Measurements from ENCODE around the gene DCAF8. TPM values are rescaled to one million over a fixed set of nuclear protein-coding genes. Genes with fewer than 3 reads are reported as not detected.

DCAF8 gene
- total RNA-seq, 1 donor from 2014 or later = 287 TPM

DNA sequence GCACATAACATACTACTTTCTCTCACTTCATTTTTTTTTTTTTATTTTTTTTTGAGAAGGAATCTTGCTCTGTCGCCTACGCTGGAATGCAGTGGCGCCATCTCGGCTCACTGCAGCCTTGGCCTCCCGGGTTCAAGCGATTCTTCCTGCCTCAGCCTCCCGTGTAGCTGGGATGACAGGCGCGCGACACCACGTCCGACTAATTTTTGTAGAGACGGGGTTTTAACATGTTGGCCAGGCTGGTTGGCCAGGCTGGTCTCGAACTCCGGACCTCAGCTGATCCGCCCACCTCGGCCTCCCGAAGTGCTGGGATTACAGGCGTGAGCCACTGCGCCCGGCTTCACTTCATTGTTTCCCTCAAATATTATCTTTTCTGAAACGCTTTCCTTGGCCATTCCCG lies 23.2 kb upstream of the DCAF8 start:
- H3K36me3 Mint-ChIP-seq = peaks cover 25% of the 10 kb centered on the region

DNA sequence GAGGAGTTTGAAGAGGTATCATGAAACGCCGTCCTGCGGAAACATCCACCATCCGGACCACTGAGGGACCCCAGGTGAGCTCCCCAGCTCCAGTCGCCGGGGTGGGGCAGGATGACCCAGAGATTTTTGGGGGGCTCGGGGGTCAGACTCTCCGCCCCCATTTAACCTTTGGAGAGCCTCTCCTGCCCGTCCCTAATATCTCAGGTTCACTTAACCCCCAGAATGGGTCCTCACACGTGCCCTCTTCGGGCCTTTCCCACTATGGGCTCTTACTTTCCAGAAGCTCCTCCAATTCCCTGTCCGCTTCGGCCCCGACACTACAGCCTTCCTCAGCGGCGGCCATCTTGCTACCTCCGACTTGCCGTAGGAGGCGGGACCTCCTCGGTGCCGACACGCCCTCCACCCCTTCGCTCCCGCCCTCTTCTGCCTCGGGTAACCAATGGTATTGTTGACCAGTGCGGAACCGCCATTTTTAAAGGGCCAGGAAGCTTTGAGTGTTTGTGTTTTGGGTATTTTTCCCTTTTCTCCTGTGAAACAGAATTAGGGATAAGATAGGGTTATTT lies 22.5 kb upstream of the DCAF8 start, which contains the start of gene PEX19:
Gene PEX19 (minus strand): TSS at position 352 of the 563 bp plus-strand sequence. CDS start 9 bp downstream, at position 343.
- Mint-ChIP-seq H3K27me3 (ENCODE audit: low read depth) (no peaks in the 10 kb centered on the region), H3K27ac (peak within 1 kb of the TSS; percentile 91), H3K9me3 (no peaks in the 10 kb centered on the region), H3K4me3 (peak within 1 kb of the TSS; percentile 97), H3K4me1 (peaks cover 21% of the 10 kb centered on the region), H3K36me3 (peaks cover 25% of the 10 kb centered on the region)
- peak; percentile 88 to 95 for DNase-seq (ENCODE audit: low spot score in 2 of 2, unreplicated experiment in 2 of 2)
- TF ChIP-seq, protein P1, sequence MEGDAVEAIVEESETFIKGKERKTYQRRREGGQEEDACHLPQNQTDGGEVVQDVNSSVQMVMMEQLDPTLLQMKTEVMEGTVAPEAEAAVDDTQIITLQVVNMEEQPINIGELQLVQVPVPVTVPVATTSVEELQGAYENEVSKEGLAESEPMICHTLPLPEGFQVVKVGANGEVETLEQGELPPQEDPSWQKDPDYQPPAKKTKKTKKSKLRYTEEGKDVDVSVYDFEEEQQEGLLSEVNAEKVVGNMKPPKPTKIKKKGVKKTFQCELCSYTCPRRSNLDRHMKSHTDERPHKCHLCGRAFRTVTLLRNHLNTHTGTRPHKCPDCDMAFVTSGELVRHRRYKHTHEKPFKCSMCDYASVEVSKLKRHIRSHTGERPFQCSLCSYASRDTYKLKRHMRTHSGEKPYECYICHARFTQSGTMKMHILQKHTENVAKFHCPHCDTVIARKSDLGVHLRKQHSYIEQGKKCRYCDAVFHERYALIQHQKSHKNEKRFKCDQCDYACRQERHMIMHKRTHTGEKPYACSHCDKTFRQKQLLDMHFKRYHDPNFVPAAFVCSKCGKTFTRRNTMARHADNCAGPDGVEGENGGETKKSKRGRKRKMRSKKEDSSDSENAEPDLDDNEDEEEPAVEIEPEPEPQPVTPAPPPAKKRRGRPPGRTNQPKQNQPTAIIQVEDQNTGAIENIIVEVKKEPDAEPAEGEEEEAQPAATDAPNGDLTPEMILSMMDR (IDR thresholded peaks at IDR 0.05; ENCODE audit: unreplicated experiment) = no peak

More for the DNA sequence above, 23.2 kb upstream of the DCAF8 start:
- TF ChIP-seq, protein P1 (IDR thresholded peaks at IDR 0.05; ENCODE audit: unreplicated experiment) = no peak
- no peak for DNase-seq (ENCODE audit: low spot score in 2 of 2, unreplicated experiment in 2 of 2)
- H3K4me3 Mint-ChIP-seq = peak overlapping the region; percentile 97
- no peaks in the 10 kb centered on the region for H3K9me3 Mint-ChIP-seq
- H3K27me3 Mint-ChIP-seq (ENCODE audit: low read depth) = no peaks in the 10 kb centered on the region
- peak overlapping the region; percentile 2 for H3K27ac Mint-ChIP-seq
- peaks cover 21% of the 10 kb centered on the region for H3K4me1 Mint-ChIP-seq

DNA sequence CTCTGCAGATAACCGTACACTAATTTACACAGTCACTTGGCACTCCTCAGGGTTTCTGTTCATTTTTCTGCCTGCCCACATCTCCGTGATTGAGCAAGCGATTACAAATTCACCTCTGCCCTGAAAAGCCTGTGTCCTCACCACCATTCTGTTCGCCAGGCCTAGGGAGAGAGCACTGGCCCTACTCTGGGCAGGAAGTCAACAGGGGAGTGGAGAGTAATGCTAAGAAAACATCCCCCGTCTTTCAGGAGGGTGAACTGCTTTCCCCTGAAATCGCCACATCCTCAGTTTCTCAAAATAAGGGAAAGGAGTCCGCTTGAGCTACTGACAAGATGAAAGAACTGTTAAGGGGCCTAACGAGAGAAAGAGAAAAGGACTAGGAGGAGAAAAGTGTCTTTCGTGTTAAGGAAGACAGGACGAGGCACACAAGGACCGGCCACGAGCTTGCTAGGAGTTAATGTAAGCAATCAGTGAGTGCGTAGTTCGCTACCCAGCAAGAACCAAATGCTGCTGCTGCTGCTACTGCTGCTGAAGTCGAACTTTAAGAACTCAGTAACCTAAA lies 22.0 kb upstream of the DCAF8 start:
- Mint-ChIP-seq H3K36me3 (peaks cover 24% of the 10 kb centered on the region), H3K4me3 (peak overlapping the region; percentile 97), H3K9me3 (no peaks in the 10 kb centered on the region), H3K4me1 (peaks cover 21% of the 10 kb centered on the region), H3K27ac (peak overlapping the region; percentile 91), H3K27me3 (ENCODE audit: low read depth) (no peaks in the 10 kb centered on the region)
- DNase-seq (ENCODE audit: low spot score in 2 of 2, unreplicated experiment in 2 of 2) = peak in 1 of 2 experiments; percentile 43
- TF ChIP-seq, protein P1 (IDR thresholded peaks at IDR 0.05; ENCODE audit: unreplicated experiment) = no peak

DNA sequence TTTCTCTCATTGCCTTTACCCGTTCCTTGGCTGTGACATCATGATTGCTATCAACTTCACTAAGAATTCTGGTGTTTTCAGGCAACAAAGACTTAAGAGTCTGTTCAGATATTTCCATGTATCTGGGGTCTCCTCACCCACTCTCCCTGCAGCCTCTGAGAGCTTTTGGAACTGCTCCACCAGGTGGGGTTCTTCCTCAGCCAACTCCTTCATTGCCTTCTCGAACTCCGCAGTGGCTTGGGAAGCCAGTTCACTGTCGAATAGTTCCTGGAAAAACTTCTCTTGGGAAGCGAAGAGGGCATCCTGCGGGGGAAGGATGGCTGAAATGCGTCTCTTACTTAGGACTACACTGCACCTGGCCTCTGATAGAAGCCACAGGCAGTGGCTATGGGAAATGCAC lies 20.5 kb upstream of the DCAF8 start:
- Mint-ChIP-seq H3K27me3 (ENCODE audit: low read depth) (no peaks in the 10 kb centered on the region), H3K4me1 (peaks cover 21% of the 10 kb centered on the region), H3K9me3 (no peaks in the 10 kb centered on the region), H3K4me3 (no peak overlapping the region), H3K36me3 (peaks cover 27% of the 10 kb centered on the region), H3K27ac (no peak overlapping the region)
- no peak for DNase-seq (ENCODE audit: low spot score in 2 of 2, unreplicated experiment in 2 of 2)
- TF ChIP-seq, protein P1 (IDR thresholded peaks at IDR 0.05; ENCODE audit: unreplicated experiment) = no peak

DNA sequence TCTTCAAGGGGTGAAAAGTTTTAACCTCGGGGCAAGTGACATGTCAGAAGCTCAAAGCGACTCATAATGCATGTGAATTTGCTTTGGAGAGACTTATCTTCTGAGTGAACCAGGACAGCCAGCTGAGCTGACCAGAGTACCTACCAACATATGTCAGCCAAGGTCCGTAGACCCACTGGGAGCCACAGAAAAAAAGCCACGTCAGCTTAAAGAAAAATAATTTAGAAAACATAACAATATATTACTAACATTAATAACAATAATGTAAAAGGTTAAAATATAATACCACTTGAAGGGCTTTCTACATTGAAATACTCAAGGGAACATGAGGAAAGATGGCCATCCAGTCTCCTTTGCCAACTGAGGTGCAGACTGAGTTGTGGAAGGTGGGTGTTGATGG lies 15.6 kb upstream of the DCAF8 start:
- Mint-ChIP-seq H3K4me3 (no peak overlapping the region), H3K27me3 (ENCODE audit: low read depth) (no peaks in the 10 kb centered on the region), H3K36me3 (peaks cover 27% of the 10 kb centered on the region), H3K4me1 (no peaks in the 10 kb centered on the region), H3K27ac (no peak overlapping the region), H3K9me3 (no peaks in the 10 kb centered on the region)
- DNase-seq (ENCODE audit: low spot score in 2 of 2, unreplicated experiment in 2 of 2) = no peak
- TF ChIP-seq, protein P1 (IDR thresholded peaks at IDR 0.05; ENCODE audit: unreplicated experiment) = no peak

All from mesothelial cell of epicardium (in vitro differentiated cells).